OCI-LY7 (cell line): ENCODE measurements around the gene CFC1B.
"Not testable (repeated sequence)": the region's sequence is repeated elsewhere in the genome, so short reads cannot be mapped to it uniquely, and the experiment has no call there.

Source experiments
- EZH2phosphoT487 ChIP-seq: fragments of 200-600 bp; sonication (generic); IDR thresholded peaks from 2 replicates; pipeline ENCODE4 v1.6.1; 2018; ENCODE audit warnings: low read depth, borderline replicate concordance, mild to moderate bottlenecking, mixed run types, antibody characterized with exemption, low read length, moderate library complexity, mixed read lengths
- TF ChIP-seq, protein P1 (sequence below): fragments of 200-600 bp; sonication (generic); conservative IDR thresholded peaks from 2 replicates; pipeline ENCODE4 v1.5.1; 2014; ENCODE audit warnings: mild to moderate bottlenecking, antibody characterized with exemption, low read length, moderate library complexity, mixed read lengths

DNA sequence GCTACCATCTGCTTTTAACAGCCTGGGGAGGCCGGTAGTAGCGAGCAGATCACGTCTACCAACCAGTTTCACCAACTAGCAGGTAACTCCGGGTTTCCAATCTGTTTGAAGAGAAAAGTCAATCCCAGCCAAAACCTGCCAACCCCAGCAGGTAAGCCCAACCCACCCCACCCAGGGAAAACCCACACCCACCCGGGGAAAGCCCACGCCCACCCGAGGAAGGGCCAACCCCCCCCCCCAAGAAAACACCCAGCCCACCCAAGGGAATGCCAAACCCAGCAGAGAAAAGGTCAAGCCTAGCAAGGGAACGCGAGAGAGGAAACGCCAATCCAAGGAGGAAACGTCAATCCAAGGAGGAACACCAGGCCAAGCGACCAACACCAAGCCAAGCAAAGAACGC, 11.8 kb upstream of the CFC1B start, which contains the start of gene POTEI:
- not testable (repeated sequence) for TF ChIP-seq EZH2phosphoT487
- TF ChIP-seq, protein P1, sequence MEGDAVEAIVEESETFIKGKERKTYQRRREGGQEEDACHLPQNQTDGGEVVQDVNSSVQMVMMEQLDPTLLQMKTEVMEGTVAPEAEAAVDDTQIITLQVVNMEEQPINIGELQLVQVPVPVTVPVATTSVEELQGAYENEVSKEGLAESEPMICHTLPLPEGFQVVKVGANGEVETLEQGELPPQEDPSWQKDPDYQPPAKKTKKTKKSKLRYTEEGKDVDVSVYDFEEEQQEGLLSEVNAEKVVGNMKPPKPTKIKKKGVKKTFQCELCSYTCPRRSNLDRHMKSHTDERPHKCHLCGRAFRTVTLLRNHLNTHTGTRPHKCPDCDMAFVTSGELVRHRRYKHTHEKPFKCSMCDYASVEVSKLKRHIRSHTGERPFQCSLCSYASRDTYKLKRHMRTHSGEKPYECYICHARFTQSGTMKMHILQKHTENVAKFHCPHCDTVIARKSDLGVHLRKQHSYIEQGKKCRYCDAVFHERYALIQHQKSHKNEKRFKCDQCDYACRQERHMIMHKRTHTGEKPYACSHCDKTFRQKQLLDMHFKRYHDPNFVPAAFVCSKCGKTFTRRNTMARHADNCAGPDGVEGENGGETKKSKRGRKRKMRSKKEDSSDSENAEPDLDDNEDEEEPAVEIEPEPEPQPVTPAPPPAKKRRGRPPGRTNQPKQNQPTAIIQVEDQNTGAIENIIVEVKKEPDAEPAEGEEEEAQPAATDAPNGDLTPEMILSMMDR, result not testable (repeated sequence)
